ENCODE measurements around the gene LIN28A.
"Not testable (repeated sequence)": the region's sequence is repeated elsewhere in the genome, so short reads cannot be mapped to it uniquely, and the experiment has no call there.

LIN28A gene, protein sequence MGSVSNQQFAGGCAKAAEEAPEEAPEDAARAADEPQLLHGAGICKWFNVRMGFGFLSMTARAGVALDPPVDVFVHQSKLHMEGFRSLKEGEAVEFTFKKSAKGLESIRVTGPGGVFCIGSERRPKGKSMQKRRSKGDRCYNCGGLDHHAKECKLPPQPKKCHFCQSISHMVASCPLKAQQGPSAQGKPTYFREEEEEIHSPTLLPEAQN

DNA sequence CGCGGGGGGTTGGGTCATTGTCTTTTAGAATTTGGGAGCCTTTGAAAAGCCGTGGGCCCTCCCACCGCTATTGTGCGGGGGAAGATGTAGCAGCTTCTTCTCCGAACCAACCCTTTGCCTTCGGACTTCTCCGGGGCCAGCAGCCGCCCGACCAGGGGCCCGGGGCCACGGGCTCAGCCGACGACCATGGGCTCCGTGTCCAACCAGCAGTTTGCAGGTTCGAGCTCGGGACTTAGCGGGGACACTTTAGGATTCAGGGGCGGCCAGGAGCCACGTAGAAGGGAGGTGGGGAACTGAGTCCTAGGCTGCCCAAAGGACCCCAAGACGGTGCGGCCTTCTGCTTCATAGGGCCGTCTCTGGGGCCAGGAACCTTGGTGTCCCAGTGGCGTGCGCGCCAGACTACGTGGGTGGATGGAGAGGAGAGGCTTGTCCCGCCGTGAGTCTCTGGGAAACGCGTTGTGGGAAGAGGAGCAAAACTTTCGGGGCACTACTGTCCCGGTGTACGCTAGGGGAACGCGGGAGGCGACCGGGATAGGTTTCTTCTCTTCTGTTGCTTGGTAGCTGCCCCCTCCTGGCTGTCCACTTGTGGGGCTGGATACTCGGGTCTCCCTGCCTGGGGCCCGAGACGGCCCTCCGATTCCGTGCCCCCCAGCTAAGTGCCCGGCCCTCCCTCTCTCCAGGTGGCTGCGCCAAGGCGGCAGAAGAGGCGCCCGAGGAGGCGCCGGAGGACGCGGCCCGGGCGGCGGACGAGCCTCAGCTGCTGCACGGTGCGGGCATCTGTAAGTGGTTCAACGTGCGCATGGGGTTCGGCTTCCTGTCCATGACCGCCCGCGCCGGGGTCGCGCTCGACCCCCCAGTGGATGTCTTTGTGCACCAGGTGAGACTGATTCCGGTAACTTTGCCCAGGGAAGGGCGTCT, at the start of gene LIN28A:
LIN28A (plus strand) TSS at position 112 of the 918 bp plus-strand sequence; CDS start at position 187, 75 bp downstream.
- DNase-seq: no peak

GRCh38 chr1:26361605-26362122, 49.0 kb upstream of the LIN28A start:
- no peak for DNase-seq

GRCh38 chr1:26362331-26362730, 48.3 kb upstream of the LIN28A start:
- DNase-seq: no peak

DNA sequence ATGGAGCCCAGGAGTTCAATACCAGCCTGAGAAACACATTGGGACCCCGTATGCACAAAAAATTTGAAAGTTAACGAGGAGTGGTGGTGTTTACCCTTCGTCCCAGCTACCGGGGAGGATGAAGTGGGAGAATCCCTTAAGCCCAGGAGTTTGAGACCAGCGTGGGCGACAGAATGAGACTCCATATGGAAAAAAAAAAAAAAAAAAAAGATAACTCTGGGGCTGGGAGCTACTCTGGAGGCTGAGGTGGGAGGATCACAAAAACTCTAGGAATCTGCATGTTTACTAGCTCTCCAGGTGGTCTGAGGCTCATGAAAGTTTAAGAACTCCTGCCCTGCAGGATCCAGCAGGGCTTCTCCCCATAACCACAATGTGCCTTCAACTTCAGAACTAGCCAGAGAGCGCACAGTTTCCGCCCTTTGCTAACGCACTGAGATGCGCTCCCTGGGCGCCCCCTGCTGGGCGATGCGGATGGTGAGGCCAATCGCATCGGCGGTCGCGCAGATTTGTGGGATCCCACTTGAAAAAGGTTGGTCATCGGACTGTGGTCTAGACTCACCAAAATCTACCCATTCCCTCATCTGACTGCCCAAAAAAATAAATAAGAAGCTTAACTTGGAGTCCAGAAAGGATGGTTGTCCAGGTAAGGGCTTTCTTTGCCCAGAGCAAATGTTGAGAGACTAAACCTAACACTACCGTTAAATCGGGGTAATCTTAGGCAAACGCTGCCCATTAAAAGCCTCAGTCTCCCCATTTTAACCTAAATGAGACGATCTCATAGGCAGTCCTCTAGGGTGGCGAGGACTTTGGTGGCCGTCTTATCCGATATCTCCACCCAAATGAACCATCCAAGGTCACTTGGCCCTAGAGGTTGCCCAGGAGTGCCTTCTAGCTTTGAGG, 46.8 kb upstream of the LIN28A start:
- DNase-seq: peak; percentile 62

DNA sequence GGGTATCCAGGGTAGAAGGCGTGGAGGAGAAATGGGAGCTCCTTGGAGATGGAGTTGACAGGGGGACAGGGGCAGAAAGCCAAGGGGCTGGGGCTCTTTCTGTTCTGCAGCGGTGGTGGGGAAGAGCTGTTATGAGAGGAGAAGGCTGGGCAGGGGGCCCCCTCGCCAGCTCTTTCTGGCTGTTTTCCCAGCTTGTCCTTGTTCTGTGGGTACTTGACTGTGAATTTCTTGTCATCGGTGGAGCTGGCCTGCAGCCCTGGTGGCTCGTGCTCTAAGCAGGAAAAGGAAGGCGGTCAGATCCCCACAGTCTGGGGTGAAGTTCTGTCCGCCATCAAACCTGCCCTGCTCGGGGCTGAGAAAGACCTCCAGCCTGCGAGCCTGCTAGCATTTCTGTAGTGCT, 45.7 kb upstream of the LIN28A start:
- no peak for DNase-seq

GRCh38 chr1:26367441-26367840, 43.2 kb upstream of the LIN28A start:
- DNase-seq: no peak

DNA sequence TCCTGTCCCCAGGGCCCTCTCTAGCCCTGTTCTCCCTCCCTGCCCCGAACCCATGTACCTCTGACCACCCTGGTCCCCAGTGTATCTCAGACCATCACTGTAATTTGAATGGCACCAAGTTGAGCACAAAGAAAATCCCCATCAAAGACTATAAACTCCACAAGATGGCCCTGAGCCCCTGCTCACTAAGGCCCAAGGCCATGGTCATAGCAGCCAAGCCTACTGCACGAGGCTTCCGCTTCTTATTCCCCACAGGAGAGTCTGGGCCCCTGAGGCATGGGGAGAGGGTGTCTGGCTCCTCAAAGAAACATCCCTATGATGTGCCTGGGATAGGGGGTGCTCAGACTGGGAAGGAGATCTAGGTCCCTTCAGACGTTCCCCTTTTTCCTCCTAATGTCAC, 42.6 kb upstream of the LIN28A start:
- no peak for DNase-seq

GRCh38 chr1:26368486-26368885, 42.1 kb upstream of the LIN28A start:
- no peak for DNase-seq

GRCh38 chr1:26370591-26371382, 39.8 kb upstream of the LIN28A start:
- no peak for DNase-seq

DNA sequence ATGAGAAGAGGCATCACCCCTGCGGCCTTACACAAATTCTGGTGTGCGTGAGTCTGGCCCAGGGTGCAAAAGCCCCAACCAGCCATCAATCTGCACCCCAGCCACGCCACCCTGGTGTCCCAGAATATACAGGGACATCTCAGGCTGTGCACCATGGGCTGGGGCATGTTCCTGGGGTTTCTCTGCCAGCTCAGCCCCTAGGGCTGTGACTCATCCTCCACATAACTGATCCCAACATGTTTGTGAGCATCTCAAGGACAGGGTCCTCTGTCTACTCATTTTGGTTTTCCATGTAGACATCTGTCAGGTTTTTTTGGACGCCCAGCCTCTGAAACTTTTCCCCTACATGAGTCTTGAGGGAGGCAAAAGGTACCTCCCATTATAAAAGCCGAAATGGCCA, 38.6 kb upstream of the LIN28A start:
- no peak for DNase-seq

DNA sequence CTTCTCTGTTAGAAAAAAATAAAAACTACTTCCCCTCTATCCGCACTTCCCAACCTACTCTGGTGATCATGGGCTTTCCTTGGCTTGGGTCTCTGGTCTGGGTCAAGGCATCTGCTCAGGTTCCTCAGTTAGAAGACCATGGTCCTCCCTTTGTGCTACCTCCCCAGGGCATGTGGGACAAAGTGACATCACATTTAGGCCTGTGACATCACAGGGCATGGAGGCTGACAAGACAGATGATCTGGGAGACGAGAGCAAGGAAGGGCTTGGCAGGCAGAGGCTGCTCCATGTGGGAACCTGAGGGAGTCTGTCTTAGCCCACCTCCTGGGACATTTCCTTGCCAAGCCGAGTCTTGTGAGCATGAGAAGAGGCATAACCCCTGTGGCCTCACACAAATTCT, 38.0 kb upstream of the LIN28A start, which contains the start of gene ZNF683:
ZNF683 (minus strand) TSS at position 140 of the 400 bp plus-strand sequence. CDS start 4,179 bp downstream, outside the sequence.
- not testable (repeated sequence) for DNase-seq

- DNase-seq: no peak
Observed at GRCh38 chr1:26373281-26373680, 37.3 kb upstream of the LIN28A start.

GRCh38 chr1:26373789-26374188, 36.8 kb upstream of the LIN28A start:
- no peak for DNase-seq

- DNase-seq: not testable (repeated sequence)
Observed at GRCh38 chr1:26374361-26374760, 36.3 kb upstream of the LIN28A start.

DNA sequence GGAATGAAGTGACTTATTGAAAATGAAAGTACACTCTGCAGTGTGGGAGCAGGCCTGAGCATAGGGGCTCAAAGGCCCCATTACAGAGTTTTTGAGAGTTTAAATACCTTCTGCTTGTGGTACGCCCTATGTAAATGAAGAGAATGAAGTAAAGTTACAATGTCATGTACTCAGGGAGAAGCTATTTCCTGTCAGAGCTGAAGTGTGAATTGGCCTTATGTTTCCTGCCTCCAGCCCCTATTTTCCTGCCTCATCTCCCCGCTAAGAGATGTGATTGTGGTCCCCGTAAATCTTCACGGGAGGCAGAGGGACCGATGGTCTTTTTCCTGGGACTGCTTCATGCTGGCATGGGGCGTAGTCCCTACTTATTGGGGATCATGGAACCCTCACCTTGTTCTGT, 35.5 kb upstream of the LIN28A start:
- DNase-seq: no peak

DNA sequence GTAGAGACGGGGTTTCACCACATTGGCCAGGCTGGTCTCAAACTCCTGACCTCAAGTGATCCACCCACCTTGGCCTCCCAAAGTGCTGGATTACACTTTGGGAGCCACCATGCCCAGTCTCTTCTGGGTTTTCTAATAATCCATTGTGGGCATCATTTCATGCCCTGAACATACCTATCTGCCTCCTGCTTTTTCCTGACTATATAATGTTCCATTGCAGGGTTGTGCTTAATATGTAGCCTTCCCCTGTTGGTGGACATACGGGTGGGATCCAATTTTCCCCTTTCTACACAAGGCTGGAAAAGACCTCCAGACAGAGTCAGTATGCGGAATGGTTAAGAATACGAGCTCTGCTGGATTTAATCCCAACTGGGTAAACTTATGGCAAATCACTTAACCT, 34.6 kb upstream of the LIN28A start:
- no peak for DNase-seq

DNA sequence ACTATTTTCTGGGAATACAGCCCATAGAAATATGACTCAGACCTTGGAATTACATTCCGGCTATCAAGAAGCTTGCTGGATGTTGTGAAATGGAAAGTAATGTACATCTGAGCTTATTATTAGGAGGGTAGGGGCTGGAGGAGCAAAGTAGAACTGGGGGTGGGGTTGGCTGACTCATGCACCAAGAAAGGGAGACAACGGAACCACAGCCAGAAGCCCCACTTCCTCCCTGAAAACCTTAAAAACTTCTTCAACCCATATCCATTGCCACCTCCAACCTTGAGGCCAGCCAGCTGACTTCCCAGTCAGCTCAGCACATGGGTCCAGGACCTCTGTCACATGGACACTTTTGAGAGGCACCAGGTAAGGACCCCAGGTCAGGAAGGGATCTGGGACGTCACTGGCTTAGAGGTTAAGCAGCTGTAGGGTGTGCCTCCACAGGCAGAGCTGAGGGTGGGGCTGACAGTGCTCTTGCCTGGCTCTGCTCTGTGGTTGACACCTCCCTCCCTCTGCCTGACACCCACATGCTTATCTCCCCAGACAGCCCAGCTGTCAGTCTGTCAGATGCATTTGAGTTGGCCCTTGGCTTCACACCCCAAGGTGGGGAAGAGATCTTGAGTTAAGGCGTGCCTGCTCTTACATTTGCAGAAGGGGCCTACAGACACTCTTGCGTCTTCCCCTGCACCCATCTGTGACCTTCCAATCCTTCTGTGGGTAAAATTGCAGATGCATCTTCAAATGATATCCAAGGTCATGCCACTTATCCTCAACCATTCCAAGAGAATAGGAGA, 32.3 kb upstream of the LIN28A start:
- DNase-seq: no peak

DNA sequence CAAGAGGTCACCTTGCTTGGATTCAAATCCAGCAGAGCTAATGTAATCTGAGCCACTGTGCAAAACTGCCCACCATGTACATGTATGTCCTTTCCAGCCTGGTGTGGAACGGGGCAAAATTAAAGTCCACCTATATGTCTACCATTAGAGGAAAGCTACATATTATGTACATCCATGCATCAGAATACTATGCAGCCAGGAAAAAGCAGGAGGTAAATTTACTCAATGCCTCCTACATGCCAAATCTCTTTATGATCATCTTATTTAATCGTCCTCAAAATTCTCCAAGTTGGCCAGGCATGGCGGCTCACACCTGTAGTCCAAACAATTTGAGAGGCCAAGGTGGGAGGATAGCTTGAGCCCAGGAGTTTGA, 31.8 kb upstream of the LIN28A start:
- DNase-seq: no peak

GRCh38 chr1:26384076-26384475, 26.5 kb upstream of the LIN28A start:
- no peak for DNase-seq

DNA sequence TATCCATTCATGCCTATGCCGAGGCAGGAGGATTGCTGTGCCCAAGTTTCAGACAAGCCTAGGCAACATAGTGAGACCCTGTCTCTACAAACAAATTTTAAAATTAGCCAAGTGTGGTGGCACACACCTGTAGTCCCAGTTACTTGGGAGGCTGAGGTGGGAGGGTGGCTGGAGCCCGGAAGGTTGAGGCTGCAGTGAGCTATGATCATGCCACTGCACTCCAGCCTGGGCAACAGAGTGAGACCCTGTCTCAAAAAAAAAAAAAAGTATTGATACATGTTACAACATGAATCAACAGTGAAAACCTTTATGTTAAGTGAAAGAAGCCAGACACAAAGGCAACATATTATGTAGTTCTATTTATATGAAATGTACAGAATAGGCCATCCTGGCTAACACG, 25.6 kb upstream of the LIN28A start:
- not testable (repeated sequence) for DNase-seq

DNA sequence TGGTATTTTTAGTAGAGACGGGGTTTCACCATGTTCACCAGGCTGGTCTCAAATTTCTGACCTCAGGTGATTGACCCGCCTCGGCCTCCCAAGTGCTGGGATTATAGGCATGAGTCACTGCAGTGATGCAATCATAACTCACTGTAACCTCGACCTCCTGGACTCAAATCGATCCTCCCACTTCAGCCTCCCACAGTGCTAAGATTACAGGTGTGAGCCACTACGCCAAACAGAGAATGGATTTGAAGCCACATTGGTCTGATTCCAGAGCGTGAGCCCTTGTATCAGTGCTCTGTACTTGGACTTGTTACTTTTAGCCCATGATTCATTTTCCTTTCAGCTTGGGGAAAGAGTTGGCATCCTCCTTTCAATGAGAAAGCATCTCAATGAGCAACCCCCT, 23.2 kb upstream of the LIN28A start:
- peak; percentile 68 for DNase-seq

Data from NCI-H69 (cell line).